ENCODE data around the gene COX20.

The COX20 gene

GRCh38 chr1:244881552-244882280, 46.3 kb downstream of the COX20 start:
- DNase-seq: no peak

GRCh38 chr1:244887281-244887680, 51.8 kb downstream of the COX20 start:
- no peak for DNase-seq

GRCh38 chr1:244893836-244894235, 58.4 kb downstream of the COX20 start:
- DNase-seq: no peak
